H1 (cell line): ENCODE data around the gene OR52M1. TPM values are rescaled to one million over a fixed set of nuclear protein-coding genes. Genes with fewer than 3 reads are reported as not detected.

ENCODE experiments used
- CTCF ChIA-PET: fragments of 300-600 bp; sonication (Branson Sonifier 250); formaldehyde crosslinking; loops from one replicate; lab custom pipeline; 2021; ENCODE audit not compliant: partially characterized antibody; lab: Charles Lee
- POLR2A ChIA-PET: fragments of 300-600 bp; sonication (Branson Sonifier 250); formaldehyde crosslinking; loops from one replicate; lab custom pipeline; 2021; ENCODE audit warnings: inconsistent platforms; ENCODE audit not compliant: partially characterized antibody; lab: Charles Lee
- DNase-seq, 2 experiments: peaks; one replicate each; pipeline versions ENCODE4 v3.0.0 to v3.0.0-alpha.2; 2010 to 2022; ENCODE audit warnings: low spot score in 2 of 2, low read depth in 1 of 2, mixed read lengths in 1 of 2
- FAIRE-seq: peaks from 2 replicates; lab custom pipeline; 2011; peaks lifted over from hg19 to GRCh38; lab: Jason Lieb, UNC
- H2AFZ ChIP-seq: 2 replicates; pipeline ENCODE4 v1.8.1; 2012; ENCODE audit warnings: low read length, inconsistent platforms
- H2AK5ac ChIP-seq: 2 replicates; pipeline ENCODE4 v1.6.1; 2013; ENCODE audit warnings: low read depth, low read length
- H2BK120ac ChIP-seq: replicated peaks from 2 replicates; pipeline ENCODE3; 2013; ENCODE audit warnings: low read depth, low read length, inconsistent platforms
- H2BK12ac ChIP-seq: 2 replicates; pipeline ENCODE4 v1.6.1; 2013; ENCODE audit warnings: low read depth, low read length
- H2BK15ac ChIP-seq: 2 replicates; pipeline ENCODE4 v1.6.1; 2013; ENCODE audit warnings: low read length
- H2BK20ac ChIP-seq: 2 replicates; pipeline ENCODE4 v1.6.1; 2013; ENCODE audit warnings: low read length
- H2BK5ac ChIP-seq: 2 replicates; pipeline ENCODE4 v1.6.1; 2013; ENCODE audit warnings: low read depth, low read length
- H3K14ac ChIP-seq: 2 replicates; pipeline ENCODE4 v1.6.1; 2013; ENCODE audit warnings: inconsistent platforms; ENCODE audit not compliant: insufficient read length
- H3K18ac ChIP-seq: 2 replicates; pipeline ENCODE4 v1.6.1; 2013; ENCODE audit warnings: low read length; ENCODE audit errors: extremely low read depth
- H3K23ac ChIP-seq: 2 replicates; pipeline ENCODE4 v1.6.1; 2013; ENCODE audit warnings: inconsistent platforms; ENCODE audit not compliant: insufficient read length
- H3K23me2 ChIP-seq: 2 replicates; pipeline ENCODE4 v1.6.1; 2013; ENCODE audit warnings: low read depth, low read length
- H3K27ac ChIP-seq: 2 replicates; pipeline ENCODE4 v1.6.1; 2011; ENCODE audit warnings: low read depth, low read length, inconsistent platforms
- H3K27me3 ChIP-seq, 4 experiments: replicated peaks in 1 of 4; 1 replicate in 1 of 4; 2 replicates in 3 of 4; pipeline versions ENCODE4 v1.6.1 to v1.8.1; 2011 to 2013; ENCODE audit warnings: low read length in 3 of 4, mild to moderate bottlenecking in 3 of 4, inconsistent platforms in 2 of 4, mixed read lengths in 2 of 4, moderate library complexity in 1 of 4; ENCODE audit not compliant: control insufficient read depth in 3 of 4, insufficient read depth in 3 of 4; ENCODE audit errors: extremely low read depth in 1 of 4
- H3K36me3 ChIP-seq, 4 experiments: 2 replicates each; pipeline versions ENCODE4 v1.6.1 to v1.8.1; 2011 to 2013; ENCODE audit warnings: mild to moderate bottlenecking in 4 of 4, low read length in 3 of 4, moderate library complexity in 2 of 4, control low read depth in 1 of 4, inconsistent platforms in 1 of 4; ENCODE audit not compliant: insufficient read depth in 4 of 4, control insufficient read depth in 2 of 4
- H3K4ac ChIP-seq: replicated peaks from 2 replicates; pipeline ENCODE3; 2013; ENCODE audit warnings: low read length, low read depth, mixed read lengths, inconsistent platforms; ENCODE audit not compliant: insufficient read length
- H3K4me1 ChIP-seq, 4 experiments: replicated peaks in 1 of 4; 1 replicate in 1 of 4; 2 replicates in 3 of 4; pipeline versions ENCODE4 v1.6.1 to v1.8.1; 2011 to 2013; ENCODE audit warnings: low read length in 3 of 4, inconsistent platforms in 2 of 4, mixed read lengths in 1 of 4; ENCODE audit not compliant: insufficient read depth in 4 of 4, control insufficient read depth in 3 of 4
- H3K4me2 ChIP-seq, 2 experiments: 2 replicates each; pipeline versions ENCODE4 v1.6.1 to v1.8.1; 2011 to 2013; ENCODE audit warnings: low read depth in 2 of 2, low read length in 2 of 2, control low read depth in 1 of 2, inconsistent platforms in 1 of 2, mild to moderate bottlenecking in 1 of 2; ENCODE audit not compliant: insufficient read depth in 1 of 2
- H3K4me3 ChIP-seq, 4 experiments: fragments of 200-600, 300-600 bp in 1 of 4; sonication (generic), shearing (Covaris generic), sonication (Bioruptor Twin) in 1 of 4; 2 replicates each; pipeline versions ENCODE4 v1.5.1 to v1.8.1; 2011 to 2016; ENCODE audit warnings: low read length in 4 of 4, low read depth in 3 of 4, control low read depth in 2 of 4, inconsistent platforms in 2 of 4, mild to moderate bottlenecking in 2 of 4, mixed read lengths in 1 of 4, moderate library complexity in 1 of 4; ENCODE audit not compliant: insufficient read depth in 2 of 4; ENCODE audit errors: extremely low read depth in 1 of 4
- H3K56ac ChIP-seq: replicated peaks from 2 replicates; pipeline ENCODE3; 2013; ENCODE audit warnings: low read depth, mild to moderate bottlenecking, mixed read lengths, low read length, inconsistent platforms; ENCODE audit not compliant: insufficient read length
- H3K79me1 ChIP-seq: 2 replicates; pipeline ENCODE4 v1.6.1; 2013; ENCODE audit warnings: low read depth, low read length, control low read depth
- H3K79me2 ChIP-seq, 2 experiments: 2 replicates each; pipeline versions ENCODE4 v1.6.1 to v1.8.1; 2012 to 2013; ENCODE audit warnings: low read length in 2 of 2, mild to moderate bottlenecking in 2 of 2, inconsistent platforms in 1 of 2; ENCODE audit not compliant: insufficient read depth in 2 of 2, control insufficient read depth in 1 of 2
- H3K9ac ChIP-seq, 4 experiments: replicated peaks in 1 of 4; 1 replicate in 1 of 4; 2 replicates in 3 of 4; pipeline versions ENCODE4 v1.6.1 to v1.8.1; 2011 to 2013; ENCODE audit warnings: low read depth in 3 of 4, low read length in 3 of 4, control low read depth in 2 of 4, mild to moderate bottlenecking in 2 of 4, moderate library complexity in 2 of 4, inconsistent platforms in 1 of 4; ENCODE audit errors: extremely low read depth in 1 of 4
- H3K9me3 ChIP-seq, 2 experiments: 2 replicates each; pipeline versions ENCODE4 v1.6.1 to v1.8.1; 2012 to 2013; ENCODE audit warnings: mild to moderate bottlenecking in 2 of 2, moderate library complexity in 2 of 2, control low read depth in 1 of 2, inconsistent platforms in 1 of 2, low read depth in 1 of 2, low read length in 1 of 2, mixed read lengths in 1 of 2; ENCODE audit not compliant: insufficient read depth in 2 of 2
- H4K20me1 ChIP-seq, 2 experiments: replicated peaks in 1 of 2; 2 replicates each; pipeline versions ENCODE3 to v1.8.1; 2011 to 2013; ENCODE audit warnings: inconsistent platforms in 2 of 2, low read length in 2 of 2, mild to moderate bottlenecking in 1 of 2; ENCODE audit not compliant: insufficient read depth in 2 of 2, control insufficient read depth in 1 of 2
- H4K5ac ChIP-seq: 2 replicates; pipeline ENCODE4 v1.6.1; 2013; ENCODE audit warnings: low read length, low read depth, mixed read lengths, inconsistent platforms; ENCODE audit not compliant: insufficient read length
- H4K8ac ChIP-seq: 2 replicates; pipeline ENCODE4 v1.8.0; 2013; ENCODE audit warnings: mild to moderate bottlenecking, moderate library complexity, low read length, inconsistent platforms; ENCODE audit not compliant: insufficient read depth; ENCODE audit errors: extremely low read depth
- H4K91ac ChIP-seq: replicated peaks from 2 replicates; pipeline ENCODE3; 2013; ENCODE audit warnings: low read length, mixed read lengths, inconsistent platforms; ENCODE audit not compliant: insufficient read length
- SP4 ChIP-seq: IDR thresholded peaks from 2 replicates; pipeline ENCODE4 v1.6.1; 2012; ENCODE audit warnings: low read length, inconsistent platforms
- WGBS, 2 experiments: shearing (Covaris generic) in 1 of 2; methylation state at CpG; one replicate each; pipeline versions ENCODE4 v1.1.6 to v1.1.7; 2013 to 2015; ENCODE audit warnings: low lambda C conversion rate in 2 of 2, mixed read lengths in 2 of 2, inconsistent platforms in 1 of 2, low coverage in 1 of 2, missing lambda C conversion rate in 1 of 2; ENCODE audit not compliant: insufficient replicate concordance in 2 of 2, insufficient coverage in 1 of 2, insufficient read length in 1 of 2; ENCODE audit errors: extremely low coverage in 1 of 2, missing lambda C conversion rate in 1 of 2; 5-methylcytosine and 5-hydroxymethylcytosine counted together
- polyA plus RNA-seq, 7 experiments: library from polyadenylated mRNA; depleted of rRNA in 3 of 7; stranded (reverse) in 5 of 7; unstranded in 2 of 7; fragments of >200 nt in 5 of 7; fragments of 200-250 nt in 2 of 7; gene quantifications; 1 replicate in 5 of 7; 2 replicates in 1 of 7; 4 replicates in 1 of 7; pipeline versions ENCODE4 v1.2.1 to v1.2.3, GENCODE V29; 2011 to 2013; ENCODE audit warnings: missing spikeins in 2 of 7, mixed read lengths in 2 of 7
- total RNA-seq: library from RNA; stranded (reverse); fragmentation: NEBNext Ultra II Directional; extraction: Animal tissue kit (Norgen Biotek cat#: 25700); gene quantifications from 2 replicates; pipeline ENCODE4 v1.2.1, GENCODE V29; 2021

Gene OR52M1
- total and polyA plus RNA-seq, 2 of the 8 experiments (the other 6 are each of a cell fraction or from before 2014, with no cell fraction given) = not detected

DNA sequence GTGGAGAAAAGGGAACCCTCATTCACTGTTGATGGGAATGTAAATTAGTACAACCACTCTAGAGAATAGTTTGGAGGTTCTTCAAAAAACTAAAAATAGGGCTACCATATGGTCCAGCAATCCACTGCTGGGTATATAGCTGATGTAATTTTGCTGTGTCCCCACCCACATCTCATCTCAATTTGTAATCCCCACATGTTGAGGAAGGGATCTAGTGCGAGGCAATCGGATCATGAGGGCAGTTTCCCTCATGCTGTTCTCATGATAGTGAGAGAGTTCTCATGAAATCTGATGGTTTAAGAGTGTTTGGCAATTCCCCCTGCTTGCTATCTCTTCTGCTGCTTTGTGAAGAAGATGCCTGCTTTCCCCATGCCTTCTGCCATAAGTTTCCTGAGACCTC is 17.1 kb upstream of the OR52M1 start:
- H4K8ac ChIP-seq = no peak overlapping the region
- no peak overlapping the region for H2BK12ac ChIP-seq
- H4K91ac ChIP-seq = no peak overlapping the region
- H3K79me2 ChIP-seq = no peaks in the 10 kb centered on the region
- H4K5ac ChIP-seq = no peak overlapping the region
- no peak overlapping the region for H2BK15ac ChIP-seq
- H3K23me2 ChIP-seq = no peaks in the 10 kb centered on the region
- H2BK20ac ChIP-seq = no peak overlapping the region
- H3K9me3 ChIP-seq = peaks cover 0 to 5% of the 10 kb centered on the region in 2 experiments; a peak in 1 of 4 replicates
- H2BK120ac ChIP-seq = no peak overlapping the region
- CTCF ChIA-PET = interaction anchor here (1.2 kb wide), 2 partner anchors 14 to 341 kb away, joined by 3 read pairs; no protein-coding TSS in a partner anchor
- no peak overlapping the region for H3K4ac ChIP-seq
- no peak overlapping the region for H3K14ac ChIP-seq
- no peaks in the 10 kb centered on the region for H4K20me1 ChIP-seq
- H2AK5ac ChIP-seq = no peak overlapping the region
- DNase-seq = no peak
- H2AFZ ChIP-seq = no peak overlapping the region
- H3K36me3 ChIP-seq = no peaks in the 10 kb centered on the region
- H3K27ac ChIP-seq = no peak overlapping the region
- 93% methylated on average over 2 of the region's 2 CpGs; no CpG with 5 or more reads in 1 of the 2 experiments for WGBS, 2 experiments
- no peak overlapping the region for H3K4me2 ChIP-seq
- POLR2A ChIA-PET = no interaction called here
- H3K27me3 ChIP-seq = no peaks in the 10 kb centered on the region
- H3K56ac ChIP-seq = no peak overlapping the region
- H3K79me1 ChIP-seq = no peaks in the 10 kb centered on the region
- H3K18ac ChIP-seq = no peak overlapping the region
- H3K4me3 ChIP-seq = no peak overlapping the region
- no peak overlapping the region for H3K9ac ChIP-seq
- no peak overlapping the region for H3K23ac ChIP-seq
- H3K4me1 ChIP-seq = no peaks in the 10 kb centered on the region
- H2BK5ac ChIP-seq = no peak overlapping the region
- FAIRE-seq = no peak
- TF ChIP-seq SP4 = no peak
